Activated CD4-positive, alpha-beta T cell treated with anti-CD3 and anti-CD28 coated beads, Interleukin-2, amount 50 U/mL, for 1 hour (primary cell): ENCODE results near the gene FASTKD2.

Source experiments
- DNase-seq: peaks from one replicate; pipeline ENCODE4 v3.0.0-alpha.2; 2020

Gene FASTKD2

GRCh38 chr2:206765242-206766056, at the start of gene FASTKD2, which contains the start of gene MDH1B:
TSS of gene FASTKD2 (plus strand) at chr2:206765606. CDS start at chr2:206766694, 1,088 bp downstream.
TSS of gene MDH1B (minus strand) at chr2:206765328. CDS start at chr2:206765271, 57 bp downstream.
- DNase-seq = peak; percentile 73

DNA sequence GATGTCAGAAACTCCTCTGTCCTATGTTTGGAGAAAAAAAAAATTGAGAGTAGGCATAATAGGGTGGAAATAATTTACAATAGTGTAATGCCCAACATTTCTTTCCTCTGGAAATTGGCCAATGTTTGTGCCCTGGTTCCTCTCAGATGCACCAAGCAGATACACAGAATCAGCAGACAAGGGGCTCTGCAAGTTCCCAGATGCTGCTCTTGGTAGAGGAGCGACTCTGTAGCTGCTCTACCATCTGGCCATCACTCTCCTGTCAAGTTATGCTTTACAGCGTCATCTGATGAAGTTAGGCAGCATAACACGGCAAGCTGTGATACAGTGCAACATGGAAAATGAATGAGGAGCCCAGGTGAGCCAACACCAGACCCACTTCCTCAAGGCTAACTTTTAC, 48.8 kb upstream of the FASTKD2 start:
- no peak for DNase-seq

DNA sequence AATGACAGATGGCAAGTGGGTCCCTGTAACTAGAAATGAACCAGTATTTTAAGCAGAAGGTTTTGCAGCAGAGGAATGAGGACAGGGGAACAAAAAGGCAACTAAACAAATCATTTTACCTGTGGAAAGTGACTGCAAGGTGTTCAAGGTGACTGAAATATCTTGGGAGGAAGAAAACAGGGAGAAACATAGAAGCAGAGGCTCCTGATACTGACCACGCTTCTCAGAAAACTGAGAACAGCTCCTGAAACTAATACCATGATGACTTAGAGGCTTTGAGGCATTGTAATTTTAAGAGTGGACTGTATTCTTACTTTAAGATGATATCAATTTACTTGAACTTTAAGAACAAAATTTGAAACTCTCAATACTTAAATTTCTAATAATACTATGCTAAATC, 47.1 kb upstream of the FASTKD2 start, which contains the start of gene DYTN:
Gene DYTN (minus strand): TSS at position 101 of the 400 bp plus-strand sequence. CDS start 117 bp downstream, outside the sequence.
- DNase-seq = no peak

GRCh38 chr2:206721256-206721920, 44.0 kb upstream of the FASTKD2 start:
- DNase-seq = no peak

GRCh38 chr2:206723288-206723687, 42.1 kb upstream of the FASTKD2 start:
- no peak for DNase-seq

DNA sequence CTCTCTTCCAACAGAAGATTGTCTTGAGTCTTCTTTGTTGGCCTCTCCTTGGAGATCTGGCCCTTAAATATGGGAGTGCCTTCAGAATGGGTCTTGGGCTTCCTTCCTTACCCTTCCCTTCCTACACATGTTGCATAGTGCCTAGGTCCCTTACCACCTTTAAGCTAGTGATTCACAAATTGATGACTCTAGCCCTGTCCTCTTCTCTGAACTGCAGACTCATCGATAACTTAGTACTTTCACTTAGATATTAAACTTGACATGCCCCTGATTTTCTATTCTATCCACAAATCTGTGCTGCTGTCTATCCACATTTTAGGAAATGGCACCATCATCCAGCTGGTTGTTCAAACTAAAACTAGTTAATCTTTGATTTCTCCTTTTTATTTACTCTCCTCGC, 38.1 kb upstream of the FASTKD2 start:
- no peak for DNase-seq

- DNase-seq = no peak
Observed at GRCh38 chr2:206728277-206729199, 36.9 kb upstream of the FASTKD2 start.

DNA sequence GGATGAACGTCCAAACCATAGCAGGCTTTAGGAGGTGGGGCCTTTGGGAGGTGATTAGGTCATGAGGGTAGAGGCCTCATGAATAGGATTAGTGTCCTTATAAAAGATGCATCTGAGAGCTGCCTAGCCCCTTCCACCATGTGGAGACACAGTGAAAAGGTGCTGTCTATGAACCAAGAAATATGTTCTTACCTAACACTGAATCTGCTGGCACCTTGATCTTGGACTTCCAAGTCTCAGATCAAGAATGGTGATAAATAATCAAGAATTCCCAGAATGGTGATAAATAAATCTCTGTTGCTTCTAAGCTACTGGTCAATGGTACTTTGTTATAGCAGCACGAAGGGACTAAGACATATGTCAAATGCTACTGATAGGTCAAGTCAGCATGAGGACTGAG, 32.1 kb upstream of the FASTKD2 start:
- no peak for DNase-seq

DNA sequence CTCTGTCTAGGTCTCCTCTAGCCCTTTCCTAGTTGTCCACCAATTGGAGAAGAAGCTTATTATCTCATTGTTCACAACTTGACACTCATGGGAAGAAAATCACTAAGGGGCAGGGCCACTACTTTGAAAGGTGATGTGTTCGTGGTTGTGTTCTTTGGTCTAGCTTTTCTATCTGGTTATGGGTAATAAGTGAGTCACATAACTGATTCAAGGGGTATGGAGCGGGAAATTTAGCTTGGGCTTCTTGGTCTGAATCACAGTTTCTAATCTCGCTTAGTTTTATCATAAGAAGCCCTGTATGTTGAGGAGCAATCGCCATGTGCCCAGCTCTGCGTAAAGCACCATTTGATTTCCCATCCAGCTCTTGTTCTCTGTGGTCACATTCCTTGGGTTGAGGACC, 28.5 kb upstream of the FASTKD2 start:
- DNase-seq = no peak

- no peak for DNase-seq
Observed at GRCh38 chr2:206739271-206739670, 26.1 kb upstream of the FASTKD2 start.

- DNase-seq = no peak
Observed at GRCh38 chr2:206740800-206741199, 24.6 kb upstream of the FASTKD2 start.

DNA sequence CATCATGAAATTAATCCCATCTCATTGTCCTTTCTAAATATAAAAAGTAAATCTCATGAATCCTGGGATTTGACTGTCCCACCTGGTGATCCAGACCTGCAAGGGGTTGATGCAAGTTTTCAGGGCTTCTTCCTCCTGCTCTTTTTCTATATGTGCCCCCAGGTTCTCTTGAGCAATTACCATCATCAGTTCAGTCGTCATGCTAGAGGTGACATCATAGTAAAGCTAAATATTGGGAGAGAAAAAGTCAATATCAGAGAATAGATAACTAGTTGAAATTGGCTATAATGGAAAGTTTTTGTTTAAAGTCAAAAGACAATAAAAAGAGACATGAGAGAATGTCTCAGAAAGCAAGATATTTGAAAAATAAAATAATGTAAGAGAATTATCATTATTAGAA, 8.6 kb upstream of the FASTKD2 start:
- no peak for DNase-seq

- DNase-seq = no peak
Observed at GRCh38 chr2:206764673-206765241, 649 bp upstream of the FASTKD2 start.

DNA sequence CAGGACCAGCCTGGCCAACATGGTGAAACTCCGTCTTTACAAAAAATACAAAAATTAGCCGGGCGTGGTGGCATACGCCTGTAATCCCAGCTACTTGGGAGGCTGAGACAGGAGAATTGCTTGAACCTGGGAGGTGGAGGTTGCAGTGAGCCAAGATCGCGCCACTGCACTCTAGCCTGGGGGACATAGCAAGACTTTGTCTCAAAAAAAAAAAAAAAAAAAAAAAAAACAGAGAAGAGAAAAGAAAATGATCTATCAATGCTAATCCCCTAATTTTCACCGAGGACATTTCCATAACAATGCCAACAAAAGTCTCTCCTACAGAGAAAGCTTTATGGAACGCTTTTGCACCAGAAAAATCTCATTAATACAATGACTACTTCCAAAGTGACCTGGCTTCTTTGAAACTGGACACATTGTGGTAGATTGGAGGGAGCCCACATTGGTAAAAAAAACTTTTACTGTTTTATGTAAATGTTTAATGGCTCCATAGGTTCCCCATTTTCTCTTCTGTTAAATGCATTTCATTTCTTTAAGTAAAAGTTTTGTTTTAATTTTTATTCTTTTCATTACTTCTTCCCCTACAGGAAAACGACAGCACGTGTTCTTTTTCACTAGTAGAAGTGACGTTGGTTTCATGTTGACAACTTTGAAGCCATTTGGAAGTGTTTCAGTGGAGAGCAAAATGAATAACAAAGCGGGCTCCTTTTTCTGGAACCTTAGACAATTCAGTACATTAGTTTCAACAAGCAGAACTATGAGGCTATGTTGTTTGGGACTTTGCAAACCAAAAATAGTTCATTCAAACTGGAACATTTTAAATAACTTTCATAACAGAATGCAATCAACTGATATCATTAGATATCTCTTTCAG, 888 bp downstream of the FASTKD2 start:
- no peak for DNase-seq

- DNase-seq = no peak
Observed at GRCh38 chr2:206774871-206775270, 9.5 kb downstream of the FASTKD2 start.

GRCh38 chr2:206776432-206776831, 11.0 kb downstream of the FASTKD2 start:
- DNase-seq = no peak

DNA sequence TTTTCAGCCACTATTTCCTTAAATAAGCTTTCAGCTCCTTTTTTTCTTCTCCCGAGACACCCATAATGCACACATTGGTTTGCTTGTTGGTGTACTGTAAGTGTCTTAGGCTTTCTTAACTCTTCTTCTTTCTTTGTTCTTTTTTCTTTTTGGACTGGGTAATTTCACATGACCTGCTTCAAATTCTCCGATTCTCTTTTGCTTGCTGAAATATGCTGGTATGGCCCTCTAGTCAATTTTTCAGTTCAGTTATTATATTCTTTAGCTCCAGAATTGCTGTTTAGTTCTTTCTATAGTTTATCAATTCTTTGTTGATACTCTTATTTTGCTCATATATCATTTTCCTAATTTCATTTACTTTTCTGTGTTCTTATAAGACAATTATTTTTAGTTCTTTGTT, 15.3 kb downstream of the FASTKD2 start:
- DNase-seq = no peak

GRCh38 chr2:206783718-206784117, 18.3 kb downstream of the FASTKD2 start:
- DNase-seq = no peak

DNA sequence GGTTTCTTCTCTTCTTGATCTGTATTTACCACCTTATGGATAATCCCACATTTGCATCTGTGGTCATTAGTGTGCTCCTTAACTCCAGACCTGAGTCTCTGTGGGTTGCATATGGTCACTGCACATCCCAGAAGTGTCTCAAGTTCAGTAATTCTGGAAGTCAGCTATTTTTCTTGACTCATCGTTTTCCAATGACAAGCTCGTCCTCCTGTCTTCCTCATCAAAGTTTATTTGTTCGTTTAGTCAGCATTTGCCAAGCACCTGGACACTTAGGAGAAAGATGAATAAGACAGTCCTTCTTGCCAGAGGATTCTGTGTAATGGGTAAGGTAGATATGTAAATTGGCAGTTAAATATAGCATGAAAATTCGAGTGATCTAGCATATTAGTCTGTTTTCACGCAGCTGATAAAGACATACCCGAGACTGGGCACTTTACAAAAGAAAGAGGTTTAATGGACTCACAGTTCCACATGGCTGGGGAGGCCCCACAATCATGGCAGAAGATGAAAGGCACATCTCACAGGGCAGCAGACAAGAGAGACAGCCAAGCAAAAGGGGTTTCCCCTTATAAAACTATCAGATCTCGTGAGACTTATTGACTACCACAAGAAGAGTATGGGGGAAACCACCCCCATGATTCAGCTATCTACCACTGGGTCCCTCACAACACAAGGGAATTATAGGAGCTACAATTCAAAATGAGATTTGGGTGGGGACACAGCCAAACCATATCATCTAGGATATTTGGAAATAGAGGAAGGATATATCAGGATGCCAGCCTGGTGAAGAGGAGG, 19.4 kb downstream of the FASTKD2 start:
- no peak for DNase-seq

- no peak for DNase-seq
Observed at GRCh38 chr2:206790311-206790935, 25.0 kb downstream of the FASTKD2 start.
